Suprapubic skin (tissue), 3 donors: ENCODE results near the gene LAPTM5.

Experiments used
- EP300 ChIP-seq: sonication (generic); formaldehyde crosslinking; IDR thresholded peaks from one replicate; pipeline ENCODE4 v1.6.1; 2017; ENCODE audit warnings: antibody characterized with exemption
- TF ChIP-seq, protein P1 (sequence below), 2 donors: fragments of 200-600 bp in 1 of 2; fragments of 450-650 bp in 1 of 2; sonication (generic) in 1 of 2; IDR thresholded peaks; one replicate each; pipeline ENCODE4 v1.5.1; 2016 to 2019; ENCODE audit warnings: antibody characterized with exemption in 2 of 2, mild to moderate bottlenecking in 1 of 2, moderate library complexity in 1 of 2

- TF ChIP-seq, protein P1, sequence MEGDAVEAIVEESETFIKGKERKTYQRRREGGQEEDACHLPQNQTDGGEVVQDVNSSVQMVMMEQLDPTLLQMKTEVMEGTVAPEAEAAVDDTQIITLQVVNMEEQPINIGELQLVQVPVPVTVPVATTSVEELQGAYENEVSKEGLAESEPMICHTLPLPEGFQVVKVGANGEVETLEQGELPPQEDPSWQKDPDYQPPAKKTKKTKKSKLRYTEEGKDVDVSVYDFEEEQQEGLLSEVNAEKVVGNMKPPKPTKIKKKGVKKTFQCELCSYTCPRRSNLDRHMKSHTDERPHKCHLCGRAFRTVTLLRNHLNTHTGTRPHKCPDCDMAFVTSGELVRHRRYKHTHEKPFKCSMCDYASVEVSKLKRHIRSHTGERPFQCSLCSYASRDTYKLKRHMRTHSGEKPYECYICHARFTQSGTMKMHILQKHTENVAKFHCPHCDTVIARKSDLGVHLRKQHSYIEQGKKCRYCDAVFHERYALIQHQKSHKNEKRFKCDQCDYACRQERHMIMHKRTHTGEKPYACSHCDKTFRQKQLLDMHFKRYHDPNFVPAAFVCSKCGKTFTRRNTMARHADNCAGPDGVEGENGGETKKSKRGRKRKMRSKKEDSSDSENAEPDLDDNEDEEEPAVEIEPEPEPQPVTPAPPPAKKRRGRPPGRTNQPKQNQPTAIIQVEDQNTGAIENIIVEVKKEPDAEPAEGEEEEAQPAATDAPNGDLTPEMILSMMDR (IDR thresholded peaks at IDR 0.05): no peak
- TF ChIP-seq EP300: no peak
Observed at GRCh38 chr1:30684881-30685795, 72.4 kb downstream of the LAPTM5 start.
